Activated T-cell treated with anti-CD3 and anti-CD28 coated beads, Interleukin-2, amount 50 U/mL, for 48 hours (primary cell): ENCODE data around the gene ADGRV1.

ENCODE experiments used
- DNase-seq, 2 experiments: peaks; one replicate each; pipeline ENCODE4 v3.0.0-alpha.2; 2020

Gene ADGRV1

DNA sequence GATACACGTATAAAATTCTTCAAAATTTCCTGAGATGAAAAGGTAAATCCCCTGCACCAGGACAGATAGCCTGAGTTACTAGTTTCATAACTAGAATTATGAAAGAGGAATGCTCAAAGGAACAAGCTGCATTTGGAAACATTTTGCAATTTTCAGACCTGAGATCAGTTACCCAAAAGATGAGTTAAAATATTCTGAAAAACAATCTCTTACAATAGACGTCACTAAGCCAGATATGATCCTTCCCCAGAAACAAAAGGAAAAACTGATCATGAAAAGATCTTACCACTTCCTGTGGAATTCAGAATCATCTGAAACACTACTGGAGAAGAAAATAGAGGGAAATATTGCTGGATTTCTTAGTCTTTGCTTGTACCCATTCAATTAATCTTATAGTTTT lies 619.9 kb downstream of the ADGRV1 start:
- no peak for DNase-seq

DNA sequence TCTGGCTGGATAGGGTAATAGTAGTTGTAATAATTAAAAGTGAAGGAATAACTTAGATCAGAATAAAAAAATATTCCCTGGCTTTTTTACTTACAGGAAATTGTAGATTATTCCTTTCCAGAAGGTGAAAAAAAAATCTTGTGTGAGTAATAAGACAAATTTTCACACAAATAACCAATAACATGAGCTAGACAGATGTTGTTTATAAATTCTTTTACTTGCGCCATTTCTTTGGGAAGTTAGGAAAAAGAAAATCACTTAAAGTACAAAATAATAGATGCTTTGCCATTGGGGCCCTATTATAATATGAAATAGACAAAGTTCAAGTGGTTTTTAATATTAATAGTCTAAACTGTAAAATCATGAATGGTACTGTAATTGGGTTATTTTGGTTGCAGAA lies 620.4 kb downstream of the ADGRV1 start:
- DNase-seq = no peak

DNA sequence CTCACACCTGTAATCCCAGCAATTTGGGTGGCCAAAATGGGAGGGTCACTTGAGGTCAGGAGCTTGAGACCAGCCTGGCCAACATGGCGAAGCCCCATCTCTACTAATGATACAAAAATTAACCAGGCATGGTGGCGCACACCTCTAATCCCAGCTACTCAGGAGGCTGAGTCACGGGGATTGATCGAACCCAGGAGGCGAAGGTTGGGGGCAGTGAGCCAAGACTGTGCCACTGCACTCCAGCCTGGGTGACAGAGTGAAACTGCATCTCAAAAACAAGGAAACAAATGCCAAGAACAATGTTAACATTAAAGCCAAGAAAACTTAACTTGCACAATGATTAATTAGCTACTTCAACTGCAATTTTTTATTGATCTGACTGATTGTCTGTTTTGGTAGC lies 621.9 kb downstream of the ADGRV1 start:
- DNase-seq = no peak

DNA sequence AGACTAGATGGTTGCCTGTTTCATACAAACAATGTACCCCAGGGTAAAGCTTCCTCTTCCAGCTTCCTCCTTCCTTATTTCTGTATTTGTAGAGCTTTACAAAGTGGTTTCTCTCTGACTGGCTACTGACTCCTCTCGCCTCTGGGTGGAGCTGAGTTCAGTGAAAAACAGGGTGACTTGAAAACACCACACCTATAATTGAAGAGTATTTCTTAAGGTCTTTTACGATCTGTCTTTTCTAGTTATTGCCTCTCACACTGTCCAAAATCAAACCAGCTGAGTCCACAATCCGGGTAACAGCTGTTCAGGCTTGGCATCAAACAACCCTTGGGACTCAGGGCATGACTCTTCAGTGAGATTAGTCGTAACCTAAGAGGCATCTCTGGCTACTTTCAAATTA lies 624.2 kb downstream of the ADGRV1 start:
- DNase-seq = no peak

DNA sequence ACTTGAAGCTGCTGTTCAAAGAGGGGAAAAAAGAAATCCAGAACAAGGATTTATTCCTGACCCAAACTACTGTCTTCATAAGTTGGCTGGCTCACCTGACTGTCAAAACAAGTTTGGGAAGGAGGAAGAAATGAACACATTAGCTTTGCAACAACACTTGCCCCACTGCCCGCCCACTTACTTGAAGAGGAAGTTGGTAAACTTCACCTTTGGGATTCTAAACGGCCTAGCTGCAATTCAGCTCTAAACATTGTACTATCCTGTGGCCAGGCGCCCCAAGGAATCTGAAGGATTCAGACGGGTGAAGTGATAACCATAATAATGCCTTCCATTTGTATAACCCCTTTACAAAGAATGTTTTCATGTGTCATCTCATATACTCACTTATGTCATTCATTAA lies 625.1 kb downstream of the ADGRV1 start:
- DNase-seq = no peak

DNA sequence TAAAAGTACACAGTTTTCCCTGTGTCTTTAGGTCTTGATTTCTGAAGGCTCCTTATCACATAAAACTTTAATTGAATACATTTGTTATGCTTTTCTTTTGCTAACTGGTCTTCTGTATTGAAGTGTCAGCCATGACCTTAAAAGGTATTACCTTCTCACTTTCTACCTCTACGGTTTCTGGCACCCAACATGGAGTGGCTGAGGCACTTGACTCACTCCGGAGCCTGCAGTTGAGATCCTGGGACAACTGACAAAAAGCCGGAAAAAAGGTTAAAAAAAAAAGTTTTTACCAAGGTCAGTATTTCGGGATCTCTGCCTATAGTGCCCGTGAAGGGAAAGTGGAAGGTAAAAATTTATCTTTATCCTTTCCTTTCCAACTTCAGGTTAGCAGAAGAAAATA lies 627.5 kb downstream of the ADGRV1 start:
- no peak for DNase-seq

DNA sequence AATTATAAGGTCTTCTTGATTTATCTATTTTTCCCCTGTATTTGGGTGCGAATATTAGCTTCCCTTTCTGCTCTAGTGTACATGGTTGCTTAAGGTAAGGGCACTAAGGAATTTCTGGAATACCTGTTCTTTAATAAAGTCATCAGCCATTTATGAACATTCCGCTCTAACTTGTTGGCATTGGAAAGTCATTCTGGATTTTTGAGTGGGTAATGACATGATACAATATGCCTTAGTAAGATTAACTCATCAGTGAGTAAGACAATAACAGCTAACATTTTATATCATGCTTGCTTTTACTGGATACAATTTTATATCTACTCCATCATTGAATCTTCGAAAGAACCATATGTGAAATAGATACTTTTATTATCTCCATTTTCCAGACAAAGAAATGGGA lies 628.4 kb downstream of the ADGRV1 start:
- DNase-seq = no peak

DNA sequence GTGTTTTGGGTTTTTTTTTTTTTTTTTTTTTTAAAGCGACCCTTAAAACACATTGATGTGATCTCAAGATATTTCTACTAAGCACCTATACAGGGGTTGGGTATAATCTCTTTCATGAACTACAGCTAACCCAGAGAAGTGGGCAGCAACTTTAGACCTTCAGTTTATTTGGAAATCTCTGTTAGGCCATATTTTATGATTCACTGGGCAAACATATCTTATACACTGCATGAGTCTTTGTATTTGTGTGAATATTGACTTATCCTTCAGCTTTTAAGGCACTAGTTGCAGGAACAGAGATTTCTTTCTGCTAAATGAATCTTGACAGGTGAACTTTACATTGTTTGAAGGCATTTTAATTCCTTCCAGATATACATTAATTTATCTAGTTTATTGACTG lies 630.2 kb downstream of the ADGRV1 start:
- no peak for DNase-seq

DNA sequence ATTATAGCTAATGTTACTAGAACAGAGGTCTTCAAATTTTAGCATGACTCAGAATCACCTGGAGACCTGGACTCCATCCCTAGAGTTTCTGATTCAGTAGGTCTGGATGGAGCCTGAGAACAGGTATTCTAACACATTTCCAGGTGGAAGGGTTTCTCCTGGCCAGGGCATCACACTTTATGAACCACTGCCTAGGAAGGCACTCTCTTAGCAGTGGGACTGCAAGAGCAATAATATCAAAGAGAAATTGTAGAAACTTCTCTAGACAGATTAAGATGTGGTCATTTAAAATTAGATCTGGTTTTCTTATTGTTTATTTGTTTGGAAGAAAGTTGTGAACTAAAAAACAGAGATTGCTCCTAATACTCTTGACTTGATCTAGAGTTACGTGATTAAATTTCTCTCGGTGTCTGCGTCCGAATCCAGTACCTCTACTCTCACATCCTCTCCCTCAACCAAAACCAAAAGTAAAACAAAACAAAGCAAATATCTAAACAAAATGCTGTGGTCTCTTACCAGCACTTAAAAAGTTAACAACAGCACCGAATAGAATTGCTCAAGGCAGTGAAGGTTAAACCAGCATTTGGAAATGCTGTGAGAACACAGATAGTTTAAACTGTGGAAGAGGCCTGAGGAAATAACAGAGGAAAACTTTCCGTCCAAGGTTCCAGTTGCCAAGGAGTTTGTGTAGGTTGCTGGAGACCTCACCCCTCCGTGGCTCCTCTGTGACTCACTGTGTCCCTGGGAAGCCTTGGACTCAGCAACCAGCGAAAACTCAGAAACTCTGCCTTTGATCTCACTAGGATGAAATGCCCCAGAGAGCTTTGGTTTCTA lies 631.1 kb downstream of the ADGRV1 start:
- DNase-seq = no peak

DNA sequence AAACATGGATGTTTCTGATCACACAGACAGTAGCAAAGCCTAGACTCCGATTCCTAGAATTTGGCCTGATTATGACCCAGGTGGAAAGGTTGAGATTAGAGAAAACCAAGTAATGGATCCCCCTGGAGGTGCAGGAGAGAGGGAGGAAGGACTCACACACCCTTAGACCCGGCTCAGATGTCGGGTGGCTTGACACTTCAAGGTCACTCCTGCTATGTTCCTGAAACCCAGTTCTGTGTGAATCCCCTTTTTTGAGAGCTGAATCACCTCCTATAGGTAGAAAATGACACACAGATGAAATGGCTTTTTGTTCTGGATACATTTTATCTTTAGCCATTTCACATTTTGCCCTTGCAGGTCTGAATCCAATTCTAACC lies 631.7 kb downstream of the ADGRV1 start:
- no peak for DNase-seq

DNA sequence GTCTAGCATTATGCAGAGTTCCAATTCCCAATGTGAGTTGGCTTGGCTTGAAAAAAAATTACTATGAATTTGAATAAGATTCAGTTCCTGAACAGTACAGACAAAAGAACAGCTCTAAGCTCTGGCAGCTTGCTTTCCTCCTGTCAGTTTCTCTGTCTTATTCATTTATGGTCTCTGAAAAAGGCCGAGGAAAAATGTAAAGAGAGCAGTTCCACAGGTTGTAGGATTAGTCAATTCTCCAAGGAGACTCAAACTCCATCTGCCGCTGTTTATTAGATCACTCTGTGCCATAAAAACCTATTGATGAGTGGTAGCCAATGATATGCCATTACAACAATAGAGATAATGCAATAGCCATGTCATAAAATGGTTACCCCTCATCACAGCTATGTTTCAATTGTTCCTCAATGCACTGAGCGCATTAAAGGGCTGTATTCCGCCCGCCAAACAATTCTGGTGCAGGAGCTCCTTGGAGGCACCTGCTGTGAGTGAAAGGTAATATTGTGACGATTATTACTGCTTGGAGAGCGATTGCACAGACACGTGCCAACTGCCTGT lies 636.3 kb downstream of the ADGRV1 start:
- no peak for DNase-seq

DNA sequence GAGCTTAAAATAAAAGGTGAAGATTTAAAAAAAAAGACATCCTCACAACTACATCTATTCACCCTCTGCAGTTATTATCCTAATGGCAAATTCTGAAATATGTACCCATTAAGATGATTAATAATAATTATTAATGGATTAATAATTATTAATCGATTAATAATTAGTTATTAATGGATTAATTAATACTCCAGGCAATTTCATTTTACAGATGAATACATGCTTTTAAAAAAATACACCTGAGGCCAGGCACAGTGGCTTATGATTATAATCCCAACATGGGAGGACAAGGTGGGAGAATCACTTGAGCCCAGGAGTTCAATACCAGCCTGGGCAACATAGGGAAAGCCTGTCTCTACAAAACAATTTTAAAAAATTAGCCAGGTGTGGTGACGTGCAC lies 642.1 kb downstream of the ADGRV1 start:
- no peak for DNase-seq

DNA sequence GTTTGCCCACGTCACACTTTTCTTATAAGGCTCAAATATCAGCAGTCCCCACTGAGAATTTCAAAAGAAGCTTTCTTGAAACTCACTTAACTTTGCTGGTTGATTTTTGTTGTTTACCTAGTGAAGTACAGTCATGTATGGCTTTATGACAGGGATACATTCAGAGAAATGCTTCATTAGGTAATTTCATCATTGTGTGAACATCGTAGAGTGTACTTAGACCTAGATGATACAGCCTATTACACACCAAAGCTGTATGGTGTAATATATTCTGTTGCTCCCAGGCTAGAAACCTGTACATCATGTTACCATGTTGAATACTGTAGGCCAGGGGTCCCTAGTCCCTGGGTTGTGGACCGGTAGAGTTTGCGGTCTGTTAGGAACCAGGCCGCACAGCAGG lies 647.5 kb downstream of the ADGRV1 start:
- DNase-seq = no peak

DNA sequence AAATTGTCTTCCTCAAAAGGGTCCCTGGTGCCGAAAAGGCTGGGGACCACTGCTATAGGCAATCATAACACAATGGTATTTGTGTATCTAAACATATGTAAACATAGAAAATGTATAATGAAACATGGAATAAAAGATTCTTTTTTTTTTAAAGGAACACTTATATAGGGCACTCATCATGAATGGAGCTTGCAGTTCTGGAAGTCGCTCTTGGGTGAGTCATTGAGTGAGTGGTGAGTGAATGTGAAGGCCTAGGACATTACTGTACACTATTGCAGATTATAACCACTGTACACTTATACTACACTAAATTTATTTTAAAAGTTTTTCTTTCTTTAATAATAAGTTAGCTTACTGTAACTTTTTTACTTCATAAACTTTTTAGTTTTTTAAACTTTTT lies 648.1 kb downstream of the ADGRV1 start:
- DNase-seq = no peak

DNA sequence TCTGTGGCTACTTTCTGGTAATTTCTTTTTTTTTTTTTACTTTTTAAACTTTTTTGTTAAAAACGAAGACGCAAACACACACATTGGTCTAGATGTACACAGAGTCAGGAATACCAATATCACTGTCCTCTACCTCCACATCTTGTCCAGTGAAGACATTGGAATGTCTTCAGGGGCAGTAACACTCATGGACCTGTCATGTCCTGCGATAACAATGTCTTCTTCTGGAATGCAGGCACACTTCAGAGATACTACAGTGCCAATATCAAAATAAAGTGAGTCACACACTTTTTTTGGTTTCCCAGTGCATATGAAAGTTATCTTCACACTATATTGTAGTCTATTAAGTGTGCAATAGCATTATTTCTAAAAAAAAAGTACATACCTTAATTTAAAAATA lies 648.7 kb downstream of the ADGRV1 start:
- DNase-seq = no peak

DNA sequence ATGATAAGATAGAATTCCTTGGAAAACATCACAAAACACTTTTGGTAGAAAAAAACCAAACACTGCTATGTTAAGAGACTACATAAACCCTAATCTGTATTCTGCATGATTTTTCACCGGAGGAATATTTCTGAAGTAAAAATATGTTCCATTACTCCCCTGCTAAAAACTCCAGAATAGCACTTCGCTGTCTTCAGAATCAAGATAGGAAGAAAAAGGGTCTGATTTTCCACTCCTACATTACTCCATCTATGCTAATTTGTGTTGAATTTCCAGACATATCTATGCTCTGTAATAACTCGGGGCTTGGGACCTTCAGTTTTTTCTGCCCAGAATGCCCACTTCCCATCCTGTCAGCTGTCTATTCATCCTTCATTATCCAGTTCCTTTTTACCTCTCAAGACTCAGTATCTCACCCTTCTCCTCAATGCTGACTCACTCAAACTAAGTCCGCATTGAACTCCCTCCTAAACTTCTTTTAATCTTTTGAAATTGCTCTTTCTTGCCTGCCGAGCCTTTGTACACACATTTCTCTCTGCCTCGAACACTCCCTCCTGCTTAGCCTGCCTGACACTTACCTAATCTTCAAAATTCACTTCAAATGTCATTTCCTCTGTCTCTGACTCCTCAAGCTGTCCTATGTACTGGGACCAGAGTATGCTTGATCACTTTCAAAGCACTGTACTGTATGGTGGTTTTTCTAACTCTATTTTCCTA lies 653.6 kb downstream of the ADGRV1 start:
- DNase-seq = no peak

DNA sequence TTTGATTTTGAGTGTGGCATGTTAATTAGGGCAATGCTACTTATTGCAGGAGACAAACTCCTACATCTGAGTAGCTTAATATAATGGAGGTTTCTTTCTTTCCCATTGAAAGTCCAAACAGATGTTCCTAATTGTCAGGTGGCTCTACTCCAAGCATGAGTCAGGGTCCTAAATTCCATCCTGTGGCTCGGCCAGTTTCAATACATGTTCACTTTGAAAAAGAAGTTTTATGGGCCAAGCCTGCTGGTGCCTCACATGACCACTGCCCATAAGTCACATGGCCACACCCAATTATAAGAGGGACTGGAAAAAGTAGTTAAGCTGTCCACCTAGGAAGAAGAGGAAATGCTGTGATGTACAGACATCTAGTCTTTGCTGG lies 654.1 kb downstream of the ADGRV1 start:
- no peak for DNase-seq
